Bronchial epithelial cell (primary cell): Measurements from ENCODE around the gene DSCAM. TPM values are rescaled to one million over a fixed set of nuclear protein-coding genes. Genes with fewer than 3 reads are reported as not detected.

ENCODE experiments used
- DNase-seq: peaks from one replicate; pipeline ENCODE4 v3.0.0-alpha.2; 2010; ENCODE audit warnings: low read depth
- FAIRE-seq: peaks from 2 replicates; lab custom pipeline; 2011; peaks lifted over from hg19 to GRCh38; lab: Jason Lieb, UNC
- H3K27me3 ChIP-seq: 2 replicates; pipeline ENCODE4 v1.5.1; 2011; ENCODE audit warnings: low read length; ENCODE audit not compliant: control insufficient read depth, insufficient read depth
- H3K36me3 ChIP-seq: 2 replicates; pipeline ENCODE4 v1.5.1; 2011; ENCODE audit warnings: low read length; ENCODE audit not compliant: control insufficient read depth, insufficient read depth
- H3K4me3 ChIP-seq: 2 replicates; pipeline ENCODE4 v1.5.1; 2011; ENCODE audit warnings: mild to moderate bottlenecking, low read depth, low read length, control low read depth
- total RNA-seq: library from RNA; depleted of rRNA; stranded (reverse); fragments of >200 nt; gene quantifications from 2 replicates; pipeline ENCODE4 v1.2.1, GENCODE V29; 2014
- TF ChIP-seq, protein P1 (sequence below): IDR thresholded peaks from 2 replicates; pipeline ENCODE4 v1.5.1; 2011; ENCODE audit warnings: mild to moderate bottlenecking, moderate library complexity, low read length, control low read depth, inconsistent platforms; ENCODE audit not compliant: insufficient read depth, severe bottlenecking

The DSCAM gene
- total RNA-seq, 1 donor from 2014 or later = 0.53 TPM

DNA sequence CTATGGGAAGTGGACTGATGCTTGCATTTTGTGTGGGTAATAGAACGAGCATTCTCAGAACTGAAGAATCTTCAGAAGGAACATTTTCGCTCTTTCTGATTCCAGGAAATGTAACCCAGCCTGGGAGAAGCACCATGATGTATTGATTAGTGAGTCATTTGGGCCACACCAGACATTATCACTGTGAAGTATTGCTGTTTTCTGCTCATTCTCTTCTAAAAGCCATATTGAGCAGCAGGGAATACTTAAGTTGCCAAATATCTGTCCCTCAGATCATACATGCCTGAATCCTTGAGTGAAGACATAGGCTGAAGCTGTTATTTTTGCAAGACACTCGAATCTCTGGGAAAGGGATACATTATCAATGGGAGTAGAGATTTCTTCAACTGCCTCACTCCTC is 766.6 kb downstream of the DSCAM start:
- no peak for FAIRE-seq

GRCh38 chr21:40074710-40075109 is 772.2 kb downstream of the DSCAM start:
- DNase-seq (no peak), FAIRE-seq (no peak)
- TF ChIP-seq, protein P1, sequence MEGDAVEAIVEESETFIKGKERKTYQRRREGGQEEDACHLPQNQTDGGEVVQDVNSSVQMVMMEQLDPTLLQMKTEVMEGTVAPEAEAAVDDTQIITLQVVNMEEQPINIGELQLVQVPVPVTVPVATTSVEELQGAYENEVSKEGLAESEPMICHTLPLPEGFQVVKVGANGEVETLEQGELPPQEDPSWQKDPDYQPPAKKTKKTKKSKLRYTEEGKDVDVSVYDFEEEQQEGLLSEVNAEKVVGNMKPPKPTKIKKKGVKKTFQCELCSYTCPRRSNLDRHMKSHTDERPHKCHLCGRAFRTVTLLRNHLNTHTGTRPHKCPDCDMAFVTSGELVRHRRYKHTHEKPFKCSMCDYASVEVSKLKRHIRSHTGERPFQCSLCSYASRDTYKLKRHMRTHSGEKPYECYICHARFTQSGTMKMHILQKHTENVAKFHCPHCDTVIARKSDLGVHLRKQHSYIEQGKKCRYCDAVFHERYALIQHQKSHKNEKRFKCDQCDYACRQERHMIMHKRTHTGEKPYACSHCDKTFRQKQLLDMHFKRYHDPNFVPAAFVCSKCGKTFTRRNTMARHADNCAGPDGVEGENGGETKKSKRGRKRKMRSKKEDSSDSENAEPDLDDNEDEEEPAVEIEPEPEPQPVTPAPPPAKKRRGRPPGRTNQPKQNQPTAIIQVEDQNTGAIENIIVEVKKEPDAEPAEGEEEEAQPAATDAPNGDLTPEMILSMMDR = no peak
- Histone ChIP-seq H3K4me3 (no peak overlapping the region), H3K27me3 (no peaks in the 10 kb centered on the region), H3K36me3 (no peaks in the 10 kb centered on the region)

More for the DNA sequence above, 766.6 kb downstream of the DSCAM start:
- Histone ChIP-seq H3K27me3 (no peaks in the 10 kb centered on the region), H3K36me3 (no peaks in the 10 kb centered on the region), H3K4me3 (no peak overlapping the region)
- no peak for DNase-seq
- TF ChIP-seq, protein P1 = no peak

- FAIRE-seq = no peak
- TF ChIP-seq, protein P1 = no peak
- H3K36me3 ChIP-seq = no peaks in the 10 kb centered on the region
- H3K27me3 ChIP-seq = no peaks in the 10 kb centered on the region
- no peak overlapping the region for H3K4me3 ChIP-seq
- no peak for DNase-seq
These were observed 772.8 kb downstream of the DSCAM start for GRCh38 chr21:40074198-40074597.

DNA sequence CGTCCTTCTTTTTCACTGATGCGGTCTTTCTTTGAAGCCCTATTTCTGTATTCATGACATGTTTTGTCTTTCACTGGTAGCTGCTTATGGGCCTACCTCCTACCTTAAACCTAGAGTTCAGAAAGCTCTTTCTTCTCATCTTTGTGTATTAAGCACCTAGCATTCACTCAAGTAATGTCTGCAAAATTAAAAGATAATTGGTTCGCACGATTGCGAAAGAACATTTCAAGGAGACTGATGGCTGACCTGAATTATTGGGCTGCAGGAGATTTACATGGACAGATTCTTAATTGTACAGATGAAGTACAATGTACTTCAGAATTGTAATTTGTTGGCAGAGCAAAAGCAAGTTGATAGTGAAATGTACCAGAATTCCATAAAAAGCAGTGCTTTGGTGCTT is 773.3 kb downstream of the DSCAM start:
- Histone ChIP-seq H3K4me3 (no peak overlapping the region), H3K27me3 (no peaks in the 10 kb centered on the region), H3K36me3 (no peaks in the 10 kb centered on the region)
- no peak for DNase-seq
- FAIRE-seq = no peak
- TF ChIP-seq, protein P1 = no peak

DNA sequence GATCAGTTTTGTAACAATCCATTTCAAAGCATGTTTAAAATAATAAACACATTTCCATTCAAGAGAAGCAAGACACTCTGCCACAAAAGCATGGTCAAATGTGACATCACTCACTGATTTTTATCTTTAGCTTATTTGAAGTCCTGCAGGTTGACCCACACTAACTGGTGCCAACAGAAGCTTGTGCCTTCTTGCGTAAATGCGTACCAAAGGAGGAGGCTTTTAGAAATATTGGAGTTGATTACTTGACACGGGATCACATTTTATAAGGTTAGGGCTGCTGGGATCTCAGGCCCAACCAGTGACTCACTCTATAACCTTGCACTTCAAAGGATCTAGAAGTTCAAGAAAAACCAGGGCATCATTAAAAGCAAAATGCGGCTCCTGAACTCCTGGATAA is 776.1 kb downstream of the DSCAM start:
- FAIRE-seq = no peak
- H3K36me3 ChIP-seq = no peaks in the 10 kb centered on the region

GRCh38 chr21:40067751-40068150 is 779.2 kb downstream of the DSCAM start:
- H3K4me3 ChIP-seq = no peak overlapping the region
- FAIRE-seq = no peak
- no peaks in the 10 kb centered on the region for H3K27me3 ChIP-seq
- DNase-seq = no peak
- no peaks in the 10 kb centered on the region for H3K36me3 ChIP-seq
- TF ChIP-seq, protein P1 = no peak

More for the DNA sequence above, 776.1 kb downstream of the DSCAM start:
- no peak for DNase-seq
- TF ChIP-seq, protein P1 = no peak
- H3K4me3 ChIP-seq = no peak overlapping the region
- H3K27me3 ChIP-seq = no peaks in the 10 kb centered on the region
